Ovary (tissue), 9 donors: ENCODE measurements around the gene DMXL1. TPM values are rescaled to one million over a fixed set of nuclear protein-coding genes. Genes with fewer than 3 reads are reported as not detected.

Source experiments
- DNase-seq, 5 donors: peaks; one replicate each; pipeline ENCODE4 v3.0.0-alpha.2; 2019 to 2020
- H3K27ac ChIP-seq, 2 donors: fragments of 200-600 bp; one replicate each; pipeline versions ENCODE4 v1.5.1 to v1.8.0; 2019 to 2022
- H3K27me3 ChIP-seq: fragments of 200-600 bp; one replicate; pipeline ENCODE4 v1.8.0; 2022
- H3K36me3 ChIP-seq: fragments of 200-600 bp; sonication (generic); one replicate; pipeline ENCODE4 v1.5.1; 2019
- H3K4me1 ChIP-seq: one replicate; pipeline ENCODE4 v1.8.1; 2013; ENCODE audit warnings: mild to moderate bottlenecking, moderate library complexity; ENCODE audit not compliant: insufficient read depth
- H3K4me3 ChIP-seq: fragments of 200-600 bp; sonication (generic); one replicate; pipeline ENCODE4 v1.5.1; 2017
- H3K9me3 ChIP-seq, 2 donors: fragments of 200-600 bp in 1 of 2; sonication (generic) in 1 of 2; one replicate each; pipeline versions ENCODE4 v1.5.1 to v1.8.1; 2013 to 2019; ENCODE audit warnings: mild to moderate bottlenecking in 1 of 2, moderate library complexity in 1 of 2
- CTCF ChIP-seq, 3 donors: fragments of 450-650 bp in 2 of 3; fragments of 200-600 bp in 1 of 3; IDR thresholded peaks; one replicate each; pipeline versions ENCODE4 v1.5.1 to v1.8.0; 2016 to 2022; ENCODE audit warnings: antibody characterized with exemption in 3 of 3, mild to moderate bottlenecking in 1 of 3
- EP300 ChIP-seq: sonication (generic); formaldehyde crosslinking; IDR thresholded peaks from one replicate; pipeline ENCODE4 v1.6.1; 2017; ENCODE audit warnings: antibody characterized with exemption
- POLR2A ChIP-seq: fragments of 450-650 bp; IDR thresholded peaks from one replicate; pipeline ENCODE4 v1.6.1; 2017; ENCODE audit warnings: antibody characterized with exemption, mild to moderate bottlenecking, moderate library complexity
- WGBS, 3 donors: extraction: QIAGEN DNeasy Blood & Tissue Kit in 1 of 3; methylation state at CpG; one replicate each; pipeline versions ENCODE4 v1.1.5 to v1.1.7; 2013 to 2017; 5-methylcytosine and 5-hydroxymethylcytosine counted together
- intact Hi-C, 4 donors: fragments of 100-400 bp; cut with DNase I; formaldehyde crosslinking; loops; one replicate each; pipeline versions ENCODE4 v1.11.0 to v1.15.1; 2022 to 2023
- polyA plus RNA-seq, 2 donors: library from polyadenylated mRNA; stranded (reverse); fragments of 200-250 nt in 1 of 2; fragments of 350-450 nt in 1 of 2; fragmentation: Illumina TruSeq in 1 of 2; extraction: RNeasy Lipid Tissue Mini Kit (QIAGEN cat#74804) in 1 of 2; gene quantifications; one replicate each; pipeline ENCODE4 v1.2.3, GENCODE V29; 2013 to 2014
- total RNA-seq, 7 donors: library from RNA; depleted of rRNA in 2 of 7; stranded (reverse); fragments of >200 nt in 2 of 7; fragmentation: NEBNext Ultra II Directional in 3 of 7; extraction: Animal tissue kit (Norgen Biotek cat#: 25700) in 3 of 7; gene quantifications; one replicate each; pipeline versions ENCODE4 v1.1.0 to v1.2.4, GENCODE V29; 2016 to 2023
- donor health status: DM: no; HTN: no; CAD: no; lungs with moderate emphysema.
- donor health status: DM: no; HTN: no; CAD: no.
- donor health status: Bipolar disorder and iron deficiency.
- donor health status: DM: yes; HTN: yes; CAD: no.
- donor health status: DM: no; HTN: no; CAD: no.
- donor health status: DM: yes; HTN: yes; CAD: no.

The DMXL1 gene
- total and polyA plus RNA-seq, 9 donors, result 11.9 to 50.1 (median 39.1) TPM

GRCh38 chr5:119048246-119048645, 22.6 kb upstream of the DMXL1 start:
- WGBS, 3 donors, result 46 to 81% (median 59%) methylated on average over 2 of the region's 2 CpGs
- TF ChIP-seq POLR2A (no peak), EP300 (no peak), CTCF (IDR thresholded peaks at IDR 0.05) (no peak)

GRCh38 chr5:119049824-119050449, 20.9 kb upstream of the DMXL1 start:
- TF ChIP-seq EP300, result no peak
- no peak for TF ChIP-seq POLR2A
- H3K36me3 ChIP-seq, result no peaks in the 10 kb centered on the region
- intact Hi-C loops, result no loop called here
- 62 to 78% (median 67%) methylated on average over 7 of the region's 7 CpGs for WGBS, 3 donors
- no peak overlapping the region for H3K27ac ChIP-seq
- H3K27me3 ChIP-seq, result no peaks in the 10 kb centered on the region
- H3K4me3 ChIP-seq, result no peak overlapping the region
- no peak for DNase-seq
- H3K4me1 ChIP-seq, result no peaks in the 10 kb centered on the region
- H3K9me3 ChIP-seq, result no peaks in the 10 kb centered on the region

More at GRCh38 chr5:119048246-119048645, 22.6 kb upstream of the DMXL1 start:
- Histone ChIP-seq H3K27ac (no peak overlapping the region), H3K27me3 (no peaks in the 10 kb centered on the region), H3K9me3 (no peaks in the 10 kb centered on the region), H3K36me3 (no peaks in the 10 kb centered on the region), H3K4me1 (no peaks in the 10 kb centered on the region), H3K4me3 (no peak overlapping the region)
- intact Hi-C loops, result no loop called here
- no peak for DNase-seq

- TF ChIP-seq CTCF (IDR thresholded peaks at IDR 0.05), result no peak
- TF ChIP-seq EP300, result no peak
- no peak for TF ChIP-seq POLR2A
- DNase-seq, result no peak
- H3K4me1 ChIP-seq, result no peaks in the 10 kb centered on the region
- no peak overlapping the region for H3K4me3 ChIP-seq
- H3K9me3 ChIP-seq, result no peaks in the 10 kb centered on the region
- intact Hi-C loops, result no loop called here
- 96 to 99% (median 98%) methylated on average over 2 of the region's 2 CpGs for WGBS, 3 donors
- H3K27me3 ChIP-seq, result no peaks in the 10 kb centered on the region
- H3K36me3 ChIP-seq, result no peaks in the 10 kb centered on the region
- no peak overlapping the region for H3K27ac ChIP-seq
Measured at GRCh38 chr5:119054101-119054500, 16.8 kb upstream of the DMXL1 start.

- no peak overlapping the region for H3K27ac ChIP-seq
- H3K9me3 ChIP-seq, result no peaks in the 10 kb centered on the region
- no peaks in the 10 kb centered on the region for H3K4me1 ChIP-seq
- DNase-seq, result no peak
- TF ChIP-seq CTCF (IDR thresholded peaks at IDR 0.05) (no peak), EP300 (no peak), POLR2A (no peak)
- no peaks in the 10 kb centered on the region for H3K27me3 ChIP-seq
- H3K36me3 ChIP-seq, result no peaks in the 10 kb centered on the region
- H3K4me3 ChIP-seq, result no peak overlapping the region
- 91 to 98% (median 97%) methylated on average over 2 of the region's 2 CpGs for WGBS, 3 donors
- intact Hi-C loops, result no loop called here
Measured at GRCh38 chr5:119055294-119055693, 15.6 kb upstream of the DMXL1 start.

- H3K27ac ChIP-seq, result no peak overlapping the region
- no peak for TF ChIP-seq CTCF (IDR thresholded peaks at IDR 0.05)
- no peak for TF ChIP-seq POLR2A
- no peak for TF ChIP-seq EP300
- intact Hi-C loops, result no loop called here
Measured at GRCh38 chr5:119058979-119059529, 11.8 kb upstream of the DMXL1 start.

More at GRCh38 chr5:119058979-119059529, 11.8 kb upstream of the DMXL1 start:
- no peaks in the 10 kb centered on the region for H3K36me3 ChIP-seq
- DNase-seq, result no peak
- H3K4me1 ChIP-seq, result no peaks in the 10 kb centered on the region
- H3K9me3 ChIP-seq, result no peaks in the 10 kb centered on the region
- H3K4me3 ChIP-seq, result no peak overlapping the region
- no peaks in the 10 kb centered on the region for H3K27me3 ChIP-seq
